Stimulated activated CD8-positive, alpha-beta memory T cell treated with anti-CD3 and anti-CD28 coated beads, Interleukin-15, amount 100 ng/mL, for 48 hours (primary cell): ENCODE data around the gene AGPS.
"Not testable (repeated sequence)": the region's sequence is repeated elsewhere in the genome, so short reads cannot be mapped to it uniquely, and the experiment has no call there.

Experiments
- DNase-seq, 2 donors: peaks; one replicate each; pipeline ENCODE4 v3.0.0-alpha.2; 2020; ENCODE audit warnings: low read depth in 2 of 2

AGPS gene

GRCh38 chr2:177471990-177472389 is 79.4 kb downstream of the AGPS start:
- DNase-seq: no peak

GRCh38 chr2:177474301-177474700 is 81.7 kb downstream of the AGPS start:
- no peak for DNase-seq

DNA sequence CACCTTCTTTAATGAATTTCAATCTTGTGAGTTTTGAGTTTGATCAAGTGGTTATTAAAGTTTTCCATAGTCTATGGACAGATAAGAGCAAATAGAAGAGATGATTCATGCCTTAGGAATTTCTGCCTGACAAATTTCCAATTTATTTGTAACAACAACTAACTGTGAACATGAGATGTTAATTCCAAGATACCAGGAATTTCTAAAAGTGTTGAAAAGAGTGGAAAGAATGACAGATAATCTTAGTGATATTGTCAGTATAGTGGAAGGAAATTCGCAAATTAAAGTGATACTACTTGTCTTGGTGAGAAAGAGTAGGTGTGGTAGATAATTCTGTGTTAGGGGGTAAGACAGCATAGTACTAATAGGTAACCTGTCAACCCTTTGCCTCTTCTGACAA is 82.4 kb downstream of the AGPS start:
- no peak for DNase-seq

- DNase-seq: no peak
Observed at GRCh38 chr2:177476897-177477296, 84.3 kb downstream of the AGPS start.

DNA sequence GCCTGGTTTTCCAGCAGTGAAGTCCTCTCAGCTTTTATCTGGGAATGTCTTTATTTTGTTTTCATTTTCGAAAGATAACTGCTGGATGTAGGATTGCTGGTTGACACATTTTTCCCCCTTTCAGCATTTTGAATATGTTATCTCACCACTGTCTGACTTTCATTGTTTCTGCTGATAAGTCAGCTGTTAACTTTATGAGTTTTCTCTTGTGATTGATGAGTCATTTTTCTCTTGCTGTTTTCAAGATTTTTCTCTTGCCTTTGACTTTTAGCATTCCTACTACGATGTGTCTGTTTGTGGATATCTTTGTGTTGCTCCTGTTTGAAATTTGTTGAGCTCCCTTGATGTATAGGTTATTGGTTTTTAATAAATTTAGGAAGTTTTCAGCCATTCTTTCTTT is 85.5 kb downstream of the AGPS start:
- DNase-seq: no peak

DNA sequence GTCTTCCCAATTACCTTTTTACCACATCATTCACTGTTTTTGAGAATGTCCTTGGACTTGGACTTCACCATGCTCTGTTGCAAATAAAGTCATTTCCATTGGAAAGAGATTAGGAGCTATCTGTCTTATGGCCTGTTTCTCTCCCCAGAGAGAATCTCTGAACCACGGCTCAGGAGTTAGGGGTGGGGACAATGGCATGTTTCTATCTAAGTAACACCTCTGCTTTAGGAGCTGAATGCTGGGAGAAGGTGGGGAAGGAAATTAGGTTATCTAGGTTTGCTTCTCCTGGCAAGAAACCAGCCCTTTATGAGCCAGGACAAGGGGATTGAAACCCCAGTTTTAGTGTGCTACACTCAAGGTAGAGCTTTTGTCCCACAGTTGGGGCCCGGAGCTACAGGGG is 86.3 kb downstream of the AGPS start:
- DNase-seq: no peak

DNA sequence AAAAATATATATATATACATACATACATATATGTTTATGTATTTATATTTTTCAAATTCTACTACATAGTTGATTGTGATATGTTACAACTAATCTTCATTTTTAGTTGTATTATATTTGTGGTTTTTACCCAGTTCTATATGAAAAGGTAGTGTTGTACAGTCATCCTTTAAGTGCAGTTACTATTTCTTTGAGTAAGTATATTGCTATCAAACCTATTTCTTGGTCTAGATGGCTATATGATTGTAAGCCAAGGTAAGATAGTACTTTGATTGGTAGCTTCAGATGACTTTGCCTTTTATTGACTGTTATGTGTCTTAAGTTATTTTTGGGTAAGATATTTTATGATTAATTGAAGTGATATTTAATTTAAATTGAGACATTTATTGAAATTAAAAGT is 89.6 kb downstream of the AGPS start:
- DNase-seq: no peak

GRCh38 chr2:177483531-177483930 is 91.0 kb downstream of the AGPS start:
- no peak for DNase-seq

- DNase-seq: no peak
Observed at GRCh38 chr2:177484180-177484795, 91.7 kb downstream of the AGPS start.

GRCh38 chr2:177485657-177486056 is 93.1 kb downstream of the AGPS start:
- DNase-seq: not testable (repeated sequence)

- DNase-seq: no peak
Observed at GRCh38 chr2:177489719-177490301, 97.2 kb downstream of the AGPS start.

DNA sequence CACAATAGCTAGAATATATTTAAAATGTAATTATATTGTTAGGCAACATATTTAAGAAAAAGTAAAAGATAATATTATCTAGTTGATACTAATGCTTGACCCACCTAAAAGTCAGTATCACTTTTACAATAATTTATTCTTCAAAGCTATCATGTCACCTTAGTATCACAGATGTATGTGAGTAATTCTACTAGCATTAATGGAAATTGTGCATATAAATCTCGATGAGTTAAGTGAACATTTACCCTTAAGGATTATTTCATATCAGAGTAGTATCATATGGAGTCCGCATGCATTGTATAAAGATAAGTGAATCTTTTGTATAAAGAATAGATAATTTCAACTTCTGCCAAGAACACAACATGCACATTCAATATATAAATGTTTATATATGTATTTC is 103.4 kb downstream of the AGPS start:
- no peak for DNase-seq

DNA sequence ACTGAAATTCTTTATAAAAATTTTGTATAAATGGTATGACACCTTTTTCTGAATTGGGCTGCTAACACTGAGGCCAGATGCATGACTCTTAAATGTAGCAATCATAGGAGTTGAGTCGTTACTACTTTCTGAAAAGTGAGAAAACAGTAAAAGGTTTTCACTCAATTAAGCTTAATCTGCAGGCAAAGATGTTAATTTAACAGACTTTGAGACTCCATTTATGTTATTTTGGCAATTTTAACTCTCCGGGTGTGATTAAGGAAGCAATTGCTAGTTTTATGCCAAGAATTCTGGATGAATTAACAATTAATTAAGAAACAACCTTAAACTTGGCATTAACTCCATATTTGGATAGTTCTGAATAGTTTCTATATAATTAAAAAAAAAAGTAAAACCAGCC is 104.3 kb downstream of the AGPS start:
- no peak for DNase-seq

DNA sequence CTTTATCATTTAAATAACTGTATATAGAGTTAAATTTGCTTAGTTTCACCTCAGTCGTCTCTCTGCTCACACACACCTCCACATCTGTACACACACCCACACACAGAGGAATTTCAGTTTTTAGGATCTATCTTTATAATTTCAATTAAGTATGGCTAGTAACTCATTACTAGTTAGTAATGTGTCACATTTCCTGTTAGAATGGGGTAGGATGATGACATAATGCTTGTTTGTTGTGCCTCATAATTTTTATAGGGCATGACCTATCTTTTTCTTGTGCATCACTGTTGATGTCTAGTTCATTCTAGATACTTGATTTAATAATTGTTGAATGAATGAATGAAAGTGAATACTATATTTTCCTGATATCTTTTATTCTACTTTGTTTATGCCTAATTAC is 108.6 kb downstream of the AGPS start:
- DNase-seq: no peak

- DNase-seq: no peak
Observed at GRCh38 chr2:177506505-177506904, 113.9 kb downstream of the AGPS start.

DNA sequence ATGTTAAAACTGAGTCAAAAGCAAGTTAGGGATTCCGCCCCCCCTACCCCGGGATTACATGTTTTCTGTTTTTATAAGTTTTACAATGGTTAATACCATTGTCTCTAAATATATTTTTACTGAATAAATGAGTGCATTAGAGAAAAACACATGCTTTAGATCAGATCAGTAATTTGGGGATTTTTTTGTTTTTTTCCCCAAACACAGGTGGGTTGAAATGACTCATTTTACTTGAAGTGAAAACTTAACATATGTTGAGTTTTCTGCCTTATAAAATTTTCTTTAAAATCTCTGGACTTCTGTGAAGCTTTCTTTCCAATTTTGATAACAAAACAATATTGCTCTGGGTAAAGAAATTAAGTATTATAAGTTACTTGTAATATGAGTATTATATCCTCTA is 114.4 kb downstream of the AGPS start:
- DNase-seq: no peak

DNA sequence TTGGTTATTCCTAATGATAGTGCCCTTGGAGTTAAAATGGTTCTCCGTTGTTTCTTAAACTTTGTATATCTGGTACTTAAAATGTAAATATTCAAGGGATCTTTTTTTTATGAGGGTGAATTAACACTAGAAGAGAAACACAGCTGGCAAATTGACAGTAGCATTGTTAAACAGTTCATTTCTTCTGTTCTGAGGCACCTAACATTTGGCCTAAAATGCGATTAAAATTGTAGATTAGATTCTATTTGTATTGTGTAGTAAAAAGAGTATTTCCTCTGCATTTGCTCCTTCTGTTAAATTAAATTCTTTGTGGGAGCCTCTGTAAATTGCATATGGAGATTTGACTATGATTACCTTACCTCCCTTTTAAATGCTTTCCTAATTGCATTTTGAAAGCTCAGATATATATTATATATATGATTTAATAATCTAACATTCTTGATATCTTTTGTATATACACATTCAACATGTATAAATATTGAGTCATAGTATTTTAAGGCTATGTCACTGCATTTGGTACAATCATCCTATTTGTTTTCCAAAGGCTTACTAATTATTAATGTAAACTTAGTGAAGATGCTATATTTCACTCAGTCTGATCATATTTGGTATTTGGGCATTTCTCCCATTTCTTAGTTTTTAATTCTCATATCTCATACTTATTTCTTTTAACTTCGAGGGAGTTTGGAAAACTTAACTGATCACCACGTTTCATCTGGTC is 124.4 kb downstream of the AGPS start:
- no peak for DNase-seq

GRCh38 chr2:177518754-177519153 is 126.2 kb downstream of the AGPS start:
- no peak for DNase-seq

GRCh38 chr2:177519534-177520115 is 127.1 kb downstream of the AGPS start:
- DNase-seq: no peak

- DNase-seq: no peak
Observed at GRCh38 chr2:177520324-177520723, 127.8 kb downstream of the AGPS start.

DNA sequence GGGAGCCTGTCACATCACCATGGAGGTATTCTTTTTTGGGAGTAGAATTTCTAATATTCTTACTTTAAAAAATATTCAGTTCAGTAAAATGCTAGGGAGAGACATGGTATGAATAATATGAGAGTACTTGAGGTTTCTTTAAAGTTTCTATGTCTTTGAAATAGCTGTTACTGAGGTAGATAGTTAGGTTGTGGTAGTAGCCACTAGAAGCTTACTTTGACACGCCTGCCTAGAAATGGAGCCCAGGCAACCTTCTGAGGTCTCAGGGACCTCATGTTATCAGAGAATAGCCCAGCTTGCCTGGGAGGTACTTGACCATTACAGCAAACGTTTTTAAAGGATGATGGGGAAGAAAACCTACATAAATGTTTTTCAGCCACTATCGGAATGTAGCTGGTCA is 131.2 kb downstream of the AGPS start:
- DNase-seq: no peak

- no peak for DNase-seq
Observed at GRCh38 chr2:177525351-177525924, 132.9 kb downstream of the AGPS start.
